ENCODE results near the gene LRRK2.

- TF ChIP-seq TCF7L2 (IDR thresholded peaks at IDR 0.05; ENCODE audit: borderline replicate concordance, low read depth, low read length) = no peak
- no peak for TF ChIP-seq MZF1 (tag by site-specific recombination; IDR thresholded peaks at IDR 0.05; ENCODE audit: borderline replicate concordance)
- no peak for TF ChIP-seq ZBTB49 (tag by site-specific recombination; IDR thresholded peaks at IDR 0.05; ENCODE audit: low read depth)
- TF ChIP-seq CTCF (tag by site-specific recombination; IDR thresholded peaks at IDR 0.05) = no peak
- TF ChIP-seq YY1 (tag by site-specific recombination; IDR thresholded peaks at IDR 0.05) = no peak
- TF ChIP-seq ZSCAN30 (tag by site-specific recombination; IDR thresholded peaks at IDR 0.05) = no peak
Measured at GRCh38 chr12:40351976-40352375, 127.2 kb downstream of the LRRK2 start.
